ENCODE measurements around the gene OLFM2.

Gene OLFM2

GRCh38 chr19:9860407-9860806, 75.9 kb downstream of the OLFM2 start:
- Histone ChIP-seq H3K4me1 (ENCODE audit: control insufficient read depth, insufficient read depth, low read length) (no peaks in the 10 kb centered on the region), H3K9me3 (ENCODE audit: control insufficient read depth in 2 of 2, low read length in 2 of 2) (no peaks in the 10 kb centered on the region), H3K27me3 (ENCODE audit: control insufficient read depth in 1 of 2, insufficient read depth in 2 of 2, low read length in 2 of 2) (no peaks in the 10 kb centered on the region)

GRCh38 chr19:9858766-9859165, 77.5 kb downstream of the OLFM2 start:
- no peak overlapping the region for H3K9ac ChIP-seq (ENCODE audit: low read length in 2 of 2)
- H3K27ac ChIP-seq (ENCODE audit: low read length), result no peak overlapping the region
- H3K4me3 ChIP-seq (ENCODE audit: low read length in 2 of 2), result no peak overlapping the region
- H3K27me3 ChIP-seq (ENCODE audit: control insufficient read depth in 1 of 2, insufficient read depth in 2 of 2, low read length in 2 of 2), result no peaks in the 10 kb centered on the region
- no peaks in the 10 kb centered on the region for H3K9me3 ChIP-seq (ENCODE audit: control insufficient read depth in 2 of 2, low read length in 2 of 2)
- H3K4me1 ChIP-seq (ENCODE audit: control insufficient read depth, insufficient read depth, low read length), result no peaks in the 10 kb centered on the region
- no peaks in the 10 kb centered on the region for H3K36me3 ChIP-seq (ENCODE audit: control insufficient read depth in 2 of 2, insufficient read depth in 2 of 2, low read length in 2 of 2)

More at GRCh38 chr19:9860407-9860806, 75.9 kb downstream of the OLFM2 start:
- no peak overlapping the region for H3K27ac ChIP-seq (ENCODE audit: low read length)
- no peaks in the 10 kb centered on the region for H3K36me3 ChIP-seq (ENCODE audit: control insufficient read depth in 2 of 2, insufficient read depth in 2 of 2, low read length in 2 of 2)
- no peak overlapping the region for H3K4me3 ChIP-seq (ENCODE audit: low read length in 2 of 2)
- no peak overlapping the region for H3K9ac ChIP-seq (ENCODE audit: low read length in 2 of 2)

- H3K27ac ChIP-seq (ENCODE audit: low read length), result no peak overlapping the region
- H3K9ac ChIP-seq (ENCODE audit: low read length in 2 of 2), result no peak overlapping the region
- no peaks in the 10 kb centered on the region for H3K27me3 ChIP-seq (ENCODE audit: control insufficient read depth in 1 of 2, insufficient read depth in 2 of 2, low read length in 2 of 2)
- no peaks in the 10 kb centered on the region for H3K4me1 ChIP-seq (ENCODE audit: control insufficient read depth, insufficient read depth, low read length)
- H3K4me3 ChIP-seq (ENCODE audit: low read length in 2 of 2), result no peak overlapping the region
- no peaks in the 10 kb centered on the region for H3K36me3 ChIP-seq (ENCODE audit: control insufficient read depth in 2 of 2, insufficient read depth in 2 of 2, low read length in 2 of 2)
- no peaks in the 10 kb centered on the region for H3K9me3 ChIP-seq (ENCODE audit: control insufficient read depth in 2 of 2, low read length in 2 of 2)
These were observed 78.2 kb downstream of the OLFM2 start for GRCh38 chr19:9857920-9858746.

GRCh38 chr19:9857076-9857721, 79.1 kb downstream of the OLFM2 start:
- H3K4me1 ChIP-seq (ENCODE audit: control insufficient read depth, insufficient read depth, low read length), result no peaks in the 10 kb centered on the region
- no peak overlapping the region for H3K27ac ChIP-seq (ENCODE audit: low read length)
- no peaks in the 10 kb centered on the region for H3K36me3 ChIP-seq (ENCODE audit: control insufficient read depth in 2 of 2, insufficient read depth in 2 of 2, low read length in 2 of 2)
- no peaks in the 10 kb centered on the region for H3K27me3 ChIP-seq (ENCODE audit: control insufficient read depth in 1 of 2, insufficient read depth in 2 of 2, low read length in 2 of 2)
- no peak overlapping the region for H3K9ac ChIP-seq (ENCODE audit: low read length in 2 of 2)
- no peaks in the 10 kb centered on the region for H3K9me3 ChIP-seq (ENCODE audit: control insufficient read depth in 2 of 2, low read length in 2 of 2)
- no peak overlapping the region for H3K4me3 ChIP-seq (ENCODE audit: low read length in 2 of 2)

GRCh38 chr19:9856609-9857008, 79.7 kb downstream of the OLFM2 start:
- Histone ChIP-seq H3K4me1 (ENCODE audit: control insufficient read depth, insufficient read depth, low read length) (no peaks in the 10 kb centered on the region), H3K36me3 (ENCODE audit: control insufficient read depth in 2 of 2, insufficient read depth in 2 of 2, low read length in 2 of 2) (no peaks in the 10 kb centered on the region), H3K27me3 (ENCODE audit: control insufficient read depth in 1 of 2, insufficient read depth in 2 of 2, low read length in 2 of 2) (no peaks in the 10 kb centered on the region), H3K4me3 (ENCODE audit: low read length in 2 of 2) (no peak overlapping the region), H3K27ac (ENCODE audit: low read length) (no peak overlapping the region), H3K9me3 (ENCODE audit: control insufficient read depth in 2 of 2, low read length in 2 of 2) (no peaks in the 10 kb centered on the region), H3K9ac (ENCODE audit: low read length in 2 of 2) (no peak overlapping the region)

- Histone ChIP-seq H3K4me3 (ENCODE audit: low read length in 2 of 2) (no peak overlapping the region), H3K4me1 (ENCODE audit: control insufficient read depth, insufficient read depth, low read length) (no peaks in the 10 kb centered on the region), H3K27ac (ENCODE audit: low read length) (no peak overlapping the region)
These were observed 82.0 kb downstream of the OLFM2 start for GRCh38 chr19:9854282-9854846.

GRCh38 chr19:9850235-9850959, 85.9 kb downstream of the OLFM2 start:
- H3K9me3 ChIP-seq (ENCODE audit: control insufficient read depth in 2 of 2, low read length in 2 of 2), result no peaks in the 10 kb centered on the region
- H3K36me3 ChIP-seq (ENCODE audit: control insufficient read depth in 2 of 2, insufficient read depth in 2 of 2, low read length in 2 of 2), result peaks cover 10 to 19% of the 10 kb centered on the region in 2 donors
- no peak overlapping the region for H3K9ac ChIP-seq (ENCODE audit: low read length in 2 of 2)
- H3K27me3 ChIP-seq (ENCODE audit: control insufficient read depth in 1 of 2, insufficient read depth in 2 of 2, low read length in 2 of 2), result no peaks in the 10 kb centered on the region
- H3K4me1 ChIP-seq (ENCODE audit: control insufficient read depth, insufficient read depth, low read length), result peaks cover 7% of the 10 kb centered on the region
- H3K4me3 ChIP-seq (ENCODE audit: low read length in 2 of 2), result no peak overlapping the region
- no peak overlapping the region for H3K27ac ChIP-seq (ENCODE audit: low read length)

More at GRCh38 chr19:9854282-9854846, 82.0 kb downstream of the OLFM2 start:
- H3K36me3 ChIP-seq (ENCODE audit: control insufficient read depth in 2 of 2, insufficient read depth in 2 of 2, low read length in 2 of 2), result peaks cover 4 to 5% of the 10 kb centered on the region in 2 donors
- no peak overlapping the region for H3K9ac ChIP-seq (ENCODE audit: low read length in 2 of 2)
- no peaks in the 10 kb centered on the region for H3K27me3 ChIP-seq (ENCODE audit: control insufficient read depth in 1 of 2, insufficient read depth in 2 of 2, low read length in 2 of 2)
- H3K9me3 ChIP-seq (ENCODE audit: control insufficient read depth in 2 of 2, low read length in 2 of 2), result no peaks in the 10 kb centered on the region

GRCh38 chr19:9849791-9850190, 86.5 kb downstream of the OLFM2 start:
- no peaks in the 10 kb centered on the region for H3K9me3 ChIP-seq (ENCODE audit: control insufficient read depth in 2 of 2, low read length in 2 of 2)
- no peak overlapping the region for H3K4me3 ChIP-seq (ENCODE audit: low read length in 2 of 2)
- H3K27ac ChIP-seq (ENCODE audit: low read length), result no peak overlapping the region
- H3K36me3 ChIP-seq (ENCODE audit: control insufficient read depth in 2 of 2, insufficient read depth in 2 of 2, low read length in 2 of 2), result peaks cover 10 to 21% of the 10 kb centered on the region in 2 donors
- no peak overlapping the region for H3K9ac ChIP-seq (ENCODE audit: low read length in 2 of 2)
- H3K4me1 ChIP-seq (ENCODE audit: control insufficient read depth, insufficient read depth, low read length), result peaks cover 7% of the 10 kb centered on the region
- no peaks in the 10 kb centered on the region for H3K27me3 ChIP-seq (ENCODE audit: control insufficient read depth in 1 of 2, insufficient read depth in 2 of 2, low read length in 2 of 2)

- Histone ChIP-seq H3K9ac (ENCODE audit: low read length in 2 of 2) (no peak overlapping the region), H3K36me3 (ENCODE audit: control insufficient read depth in 2 of 2, insufficient read depth in 2 of 2, low read length in 2 of 2) (peaks cover 13 to 29% of the 10 kb centered on the region in 2 donors), H3K27ac (ENCODE audit: low read length) (no peak overlapping the region), H3K27me3 (ENCODE audit: control insufficient read depth in 1 of 2, insufficient read depth in 2 of 2, low read length in 2 of 2) (no peaks in the 10 kb centered on the region), H3K4me1 (ENCODE audit: control insufficient read depth, insufficient read depth, low read length) (peaks cover 7% of the 10 kb centered on the region), H3K4me3 (ENCODE audit: low read length in 2 of 2) (no peak overlapping the region), H3K9me3 (ENCODE audit: control insufficient read depth in 2 of 2, low read length in 2 of 2) (no peaks in the 10 kb centered on the region)
These were observed 87.6 kb downstream of the OLFM2 start for GRCh38 chr19:9848762-9849161.

- H3K9ac ChIP-seq (ENCODE audit: low read length in 2 of 2), result no peak overlapping the region
- no peaks in the 10 kb centered on the region for H3K9me3 ChIP-seq (ENCODE audit: control insufficient read depth in 2 of 2, low read length in 2 of 2)
- H3K4me3 ChIP-seq (ENCODE audit: low read length in 2 of 2), result no peak overlapping the region
- peaks cover 7% of the 10 kb centered on the region for H3K4me1 ChIP-seq (ENCODE audit: control insufficient read depth, insufficient read depth, low read length)
- H3K27me3 ChIP-seq (ENCODE audit: control insufficient read depth in 1 of 2, insufficient read depth in 2 of 2, low read length in 2 of 2), result no peaks in the 10 kb centered on the region
- H3K27ac ChIP-seq (ENCODE audit: low read length), result no peak overlapping the region
- peaks cover 17 to 34% of the 10 kb centered on the region in 2 donors for H3K36me3 ChIP-seq (ENCODE audit: control insufficient read depth in 2 of 2, insufficient read depth in 2 of 2, low read length in 2 of 2)
These were observed 88.3 kb downstream of the OLFM2 start for GRCh38 chr19:9848060-9848459.

All from stomach smooth muscle (tissue), 2 donors.